ENCODE results near the gene AREL1. TPM values are rescaled to one million over a fixed set of nuclear protein-coding genes. Genes with fewer than 3 reads are reported as not detected.
A peak's percentile ranks its signal among the peaks of the same experiment; 100 is the strongest.

Gene AREL1
- polyA plus RNA-seq, 1 donor from 2014 or later: 15.6 TPM

- H3K36me3 Mint-ChIP-seq: no peaks in the 10 kb centered on the region
- no peaks in the 10 kb centered on the region for H3K27me3 Mint-ChIP-seq
- H3K4me1 Mint-ChIP-seq: peaks cover 14 to 37% (median 17%) of the 10 kb centered on the region in 3 donors
- peak overlapping the region in 2 of 4 donors; percentile 41 to 75 for H3K4me3 Mint-ChIP-seq
- H3K27ac Mint-ChIP-seq: no peak overlapping the region
- no peaks in the 10 kb centered on the region for H3K9me3 Mint-ChIP-seq
Observed at GRCh38 chr14:74710480-74710879, 2.4 kb downstream of the AREL1 start.

GRCh38 chr14:74705613-74706500 is 7.0 kb downstream of the AREL1 start:
- Mint-ChIP-seq H3K9me3 (peaks cover 0 to 6% (median 6%) of the 10 kb centered on the region in 3 donors), H3K4me3 (no peak overlapping the region), H3K36me3 (peaks cover 16% of the 10 kb centered on the region), H3K27me3 (no peaks in the 10 kb centered on the region), H3K27ac (no peak overlapping the region), H3K4me1 (peaks cover 10 to 26% (median 24%) of the 10 kb centered on the region in 3 donors)

- Mint-ChIP-seq H3K36me3 (peaks cover 16% of the 10 kb centered on the region), H3K4me3 (no peak overlapping the region), H3K27ac (no peak overlapping the region), H3K27me3 (no peaks in the 10 kb centered on the region), H3K4me1 (peaks cover 10 to 20% (median 19%) of the 10 kb centered on the region in 3 donors), H3K9me3 (peaks cover 0 to 6% (median 6%) of the 10 kb centered on the region in 3 donors)
Observed at GRCh38 chr14:74704656-74705055, 8.2 kb downstream of the AREL1 start.

GRCh38 chr14:74703043-74703442 is 9.8 kb downstream of the AREL1 start:
- peaks cover 0 to 6% (median 6%) of the 10 kb centered on the region in 3 donors for H3K9me3 Mint-ChIP-seq
- H3K27me3 Mint-ChIP-seq: no peaks in the 10 kb centered on the region
- H3K4me1 Mint-ChIP-seq: peaks cover 5 to 20% (median 16%) of the 10 kb centered on the region in 3 donors
- peaks cover 18% of the 10 kb centered on the region for H3K36me3 Mint-ChIP-seq
- H3K4me3 Mint-ChIP-seq: no peak overlapping the region
- no peak overlapping the region for H3K27ac Mint-ChIP-seq

GRCh38 chr14:74702293-74702692 is 10.6 kb downstream of the AREL1 start:
- Mint-ChIP-seq H3K27me3 (no peaks in the 10 kb centered on the region), H3K36me3 (peaks cover 18% of the 10 kb centered on the region), H3K4me3 (no peak overlapping the region), H3K27ac (no peak overlapping the region), H3K9me3 (peaks cover 0 to 6% (median 6%) of the 10 kb centered on the region in 3 donors), H3K4me1 (peaks cover 5 to 20% (median 16%) of the 10 kb centered on the region in 3 donors)

- H3K27ac Mint-ChIP-seq: no peak overlapping the region
- no peak overlapping the region for H3K4me3 Mint-ChIP-seq
- peaks cover 0 to 13% (median 12%) of the 10 kb centered on the region in 3 donors for H3K4me1 Mint-ChIP-seq
- peaks cover 11% of the 10 kb centered on the region for H3K36me3 Mint-ChIP-seq
- H3K9me3 Mint-ChIP-seq: peaks cover 0 to 6% (median 6%) of the 10 kb centered on the region in 3 donors
- H3K27me3 Mint-ChIP-seq: no peaks in the 10 kb centered on the region
Observed at GRCh38 chr14:74698465-74698864, 14.4 kb downstream of the AREL1 start.

- no peaks in the 10 kb centered on the region for H3K27me3 Mint-ChIP-seq
- H3K4me3 Mint-ChIP-seq: no peak overlapping the region
- no peak overlapping the region for H3K27ac Mint-ChIP-seq
- H3K4me1 Mint-ChIP-seq: peaks cover 0 to 12% (median 11%) of the 10 kb centered on the region in 3 donors
- H3K36me3 Mint-ChIP-seq: peaks cover 10% of the 10 kb centered on the region
- H3K9me3 Mint-ChIP-seq: peaks cover 0 to 5% (median 5%) of the 10 kb centered on the region in 3 donors
Observed at GRCh38 chr14:74697976-74698375, 14.9 kb downstream of the AREL1 start.

- Mint-ChIP-seq H3K27ac (no peak overlapping the region), H3K27me3 (no peaks in the 10 kb centered on the region), H3K36me3 (peaks cover 6% of the 10 kb centered on the region), H3K9me3 (peaks cover 0 to under 1% (median under 1%) of the 10 kb centered on the region in 3 donors), H3K4me3 (no peak overlapping the region), H3K4me1 (peaks cover 0 to 10% (median 8%) of the 10 kb centered on the region in 3 donors)
Observed at GRCh38 chr14:74697543-74697942, 15.3 kb downstream of the AREL1 start.

GRCh38 chr14:74697011-74697410 is 15.9 kb downstream of the AREL1 start:
- Mint-ChIP-seq H3K27me3 (no peaks in the 10 kb centered on the region), H3K4me3 (no peak overlapping the region), H3K4me1 (peaks cover 0 to 10% (median 8%) of the 10 kb centered on the region in 3 donors), H3K27ac (no peak overlapping the region), H3K9me3 (no peaks in the 10 kb centered on the region), H3K36me3 (peaks cover 6% of the 10 kb centered on the region)

GRCh38 chr14:74695406-74695805 is 17.5 kb downstream of the AREL1 start:
- H3K27me3 Mint-ChIP-seq: no peaks in the 10 kb centered on the region
- H3K9me3 Mint-ChIP-seq: no peaks in the 10 kb centered on the region
- H3K4me3 Mint-ChIP-seq: no peak overlapping the region
- H3K36me3 Mint-ChIP-seq: peaks cover 8% of the 10 kb centered on the region
- peaks cover 0 to 7% (median 0%) of the 10 kb centered on the region in 3 donors for H3K4me1 Mint-ChIP-seq
- H3K27ac Mint-ChIP-seq: no peak overlapping the region

GRCh38 chr14:74693191-74693590 is 19.7 kb downstream of the AREL1 start:
- Mint-ChIP-seq H3K4me3 (no peak overlapping the region), H3K27ac (no peak overlapping the region), H3K4me1 (peaks cover 0 to 4% (median 2%) of the 10 kb centered on the region in 3 donors), H3K36me3 (peaks cover 9% of the 10 kb centered on the region), H3K27me3 (no peaks in the 10 kb centered on the region), H3K9me3 (no peaks in the 10 kb centered on the region)

GRCh38 chr14:74691456-74691855 is 21.4 kb downstream of the AREL1 start:
- Mint-ChIP-seq H3K27ac (no peak overlapping the region), H3K36me3 (peaks cover 9% of the 10 kb centered on the region), H3K4me3 (no peak overlapping the region), H3K4me1 (peaks cover 0 to 2% (median 2%) of the 10 kb centered on the region in 3 donors), H3K27me3 (no peaks in the 10 kb centered on the region), H3K9me3 (no peaks in the 10 kb centered on the region)

GRCh38 chr14:74685921-74686678 is 26.8 kb downstream of the AREL1 start:
- Mint-ChIP-seq H3K36me3 (peaks cover 7% of the 10 kb centered on the region), H3K27me3 (no peaks in the 10 kb centered on the region), H3K9me3 (no peaks in the 10 kb centered on the region), H3K4me3 (no peak overlapping the region), H3K4me1 (peaks cover 18 to 25% (median 24%) of the 10 kb centered on the region in 3 donors), H3K27ac (no peak overlapping the region)

GRCh38 chr14:74685056-74685455 is 27.8 kb downstream of the AREL1 start:
- H3K4me1 Mint-ChIP-seq: peaks cover 18 to 25% (median 24%) of the 10 kb centered on the region in 3 donors
- H3K36me3 Mint-ChIP-seq: peaks cover 4% of the 10 kb centered on the region
- H3K27ac Mint-ChIP-seq: no peak overlapping the region
- H3K4me3 Mint-ChIP-seq: no peak overlapping the region
- H3K9me3 Mint-ChIP-seq: no peaks in the 10 kb centered on the region
- H3K27me3 Mint-ChIP-seq: no peaks in the 10 kb centered on the region

- peaks cover 18 to 25% (median 24%) of the 10 kb centered on the region in 3 donors for H3K4me1 Mint-ChIP-seq
- peaks cover 4% of the 10 kb centered on the region for H3K36me3 Mint-ChIP-seq
- no peaks in the 10 kb centered on the region for H3K9me3 Mint-ChIP-seq
Observed at GRCh38 chr14:74684434-74684833, 28.4 kb downstream of the AREL1 start.

More at GRCh38 chr14:74684434-74684833, 28.4 kb downstream of the AREL1 start:
- peak overlapping the region in 1 of 3 donors; percentile 63 for H3K27ac Mint-ChIP-seq
- H3K4me3 Mint-ChIP-seq: peak overlapping the region in 2 of 4 donors; percentile 53 to 68
- no peaks in the 10 kb centered on the region for H3K27me3 Mint-ChIP-seq
